RWPE2 (cell line): ENCODE data around the gene ZDHHC8.

Experiments
- ATAC-seq: fragments of 200-7000 bp; cut with Tn5 transposase; 3 replicates; pipeline ENCODE4 v1.9.1; 2021; ENCODE audit warnings: low read depth
- DNase-seq: peaks from one replicate; pipeline ENCODE4 v3.0.0-alpha.2; 2020; ENCODE audit warnings: low spot score
- H3K27ac ChIP-seq: fragments of 450-650 bp; 2 replicates; pipeline ENCODE4 v1.5.1; 2017; ENCODE audit warnings: mild to moderate bottlenecking; ENCODE audit not compliant: poor library complexity, severe bottlenecking
- H3K27me3 ChIP-seq: fragments of 250-450 bp; sonication (Bioruptor Pico); 2 replicates; pipeline ENCODE4 v1.5.1; 2021; ENCODE audit warnings: mild to moderate bottlenecking, moderate library complexity; ENCODE audit not compliant: insufficient read depth, poor library complexity, severe bottlenecking
- H3K36me3 ChIP-seq: fragments of 250-450 bp; sonication (Bioruptor Pico); 2 replicates; pipeline ENCODE4 v1.5.1; 2020; ENCODE audit warnings: low read depth, mild to moderate bottlenecking, moderate library complexity
- H3K4me1 ChIP-seq: fragments of 250-450 bp; sonication (Bioruptor Pico); 2 replicates; pipeline ENCODE4 v1.5.1; 2021; ENCODE audit warnings: mild to moderate bottlenecking, moderate library complexity; ENCODE audit not compliant: insufficient read depth, poor library complexity, severe bottlenecking
- H3K4me3 ChIP-seq: fragments of 250-450 bp; sonication (Bioruptor Pico); 2 replicates; pipeline ENCODE4 v1.5.1; 2021; ENCODE audit warnings: mild to moderate bottlenecking, moderate library complexity; ENCODE audit not compliant: severe bottlenecking
- H3K9me3 ChIP-seq: fragments of 250-450 bp; sonication (Bioruptor Pico); 2 replicates; pipeline ENCODE4 v1.5.1; 2021; ENCODE audit warnings: mild to moderate bottlenecking, moderate library complexity; ENCODE audit not compliant: severe bottlenecking
- TF ChIP-seq, protein P1 (sequence below): fragments of 450-650 bp; IDR thresholded peaks from one replicate; pipeline ENCODE4 v1.5.1; 2017; ENCODE audit warnings: mild to moderate bottlenecking, moderate library complexity; ENCODE audit not compliant: poor library complexity, severe bottlenecking

ZDHHC8 gene

DNA sequence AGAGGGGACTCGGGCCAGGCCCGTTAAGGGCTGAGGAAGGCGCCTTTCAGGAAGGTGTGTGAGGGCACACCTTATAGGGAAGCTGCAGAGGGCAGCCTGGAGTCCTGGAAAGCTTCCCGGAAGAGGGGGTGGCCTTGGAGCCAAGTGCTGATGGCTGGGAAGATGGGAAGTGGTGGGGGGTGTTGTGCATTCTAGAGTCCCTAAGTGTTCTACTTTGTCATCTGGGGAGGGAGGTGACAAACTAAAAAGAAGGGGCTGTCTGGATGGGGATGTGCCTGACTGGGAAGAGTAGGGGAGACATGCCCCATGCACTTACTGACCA is 6.8 kb downstream of the ZDHHC8 start:
- TF ChIP-seq, protein P1, sequence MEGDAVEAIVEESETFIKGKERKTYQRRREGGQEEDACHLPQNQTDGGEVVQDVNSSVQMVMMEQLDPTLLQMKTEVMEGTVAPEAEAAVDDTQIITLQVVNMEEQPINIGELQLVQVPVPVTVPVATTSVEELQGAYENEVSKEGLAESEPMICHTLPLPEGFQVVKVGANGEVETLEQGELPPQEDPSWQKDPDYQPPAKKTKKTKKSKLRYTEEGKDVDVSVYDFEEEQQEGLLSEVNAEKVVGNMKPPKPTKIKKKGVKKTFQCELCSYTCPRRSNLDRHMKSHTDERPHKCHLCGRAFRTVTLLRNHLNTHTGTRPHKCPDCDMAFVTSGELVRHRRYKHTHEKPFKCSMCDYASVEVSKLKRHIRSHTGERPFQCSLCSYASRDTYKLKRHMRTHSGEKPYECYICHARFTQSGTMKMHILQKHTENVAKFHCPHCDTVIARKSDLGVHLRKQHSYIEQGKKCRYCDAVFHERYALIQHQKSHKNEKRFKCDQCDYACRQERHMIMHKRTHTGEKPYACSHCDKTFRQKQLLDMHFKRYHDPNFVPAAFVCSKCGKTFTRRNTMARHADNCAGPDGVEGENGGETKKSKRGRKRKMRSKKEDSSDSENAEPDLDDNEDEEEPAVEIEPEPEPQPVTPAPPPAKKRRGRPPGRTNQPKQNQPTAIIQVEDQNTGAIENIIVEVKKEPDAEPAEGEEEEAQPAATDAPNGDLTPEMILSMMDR = no peak
- H3K27ac ChIP-seq = no peak overlapping the region

DNA sequence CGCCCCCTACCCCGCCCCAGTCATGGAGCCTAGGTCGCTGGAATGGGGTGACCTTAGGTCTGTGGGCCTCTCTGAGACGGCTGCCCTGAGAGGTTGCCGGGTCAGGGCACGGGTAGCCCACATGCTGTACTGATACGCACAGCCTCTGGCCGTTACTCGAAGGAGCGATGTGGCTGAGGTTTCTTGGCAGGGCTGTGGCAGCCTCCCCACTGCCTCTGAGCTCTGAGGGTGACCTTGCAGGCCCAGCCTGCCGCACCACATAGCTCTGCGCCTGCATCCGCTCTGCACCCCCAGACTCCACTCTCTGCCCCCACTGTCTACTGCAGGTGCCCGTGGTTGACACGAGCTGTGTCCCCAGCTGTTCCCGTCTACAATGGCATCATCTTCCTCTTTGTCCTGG is 7.3 kb downstream of the ZDHHC8 start:
- DNase-seq (no peak), ATAC-seq (no peak)
- TF ChIP-seq, protein P1 = no peak
- Histone ChIP-seq H3K9me3 (no peaks in the 10 kb centered on the region), H3K27ac (no peak overlapping the region), H3K4me3 (no peak overlapping the region), H3K27me3 (no peaks in the 10 kb centered on the region), H3K4me1 (no peaks in the 10 kb centered on the region), H3K36me3 (no peaks in the 10 kb centered on the region; the same call in 1 of the 2 replicates)

More for the DNA sequence above, 6.8 kb downstream of the ZDHHC8 start:
- no peaks in the 10 kb centered on the region for H3K4me1 ChIP-seq
- no peak overlapping the region for H3K4me3 ChIP-seq
- H3K9me3 ChIP-seq = no peaks in the 10 kb centered on the region
- ATAC-seq (no peak), DNase-seq (no peak)
- no peaks in the 10 kb centered on the region; the same call in 1 of the 2 replicates for H3K36me3 ChIP-seq
- no peaks in the 10 kb centered on the region for H3K27me3 ChIP-seq

DNA sequence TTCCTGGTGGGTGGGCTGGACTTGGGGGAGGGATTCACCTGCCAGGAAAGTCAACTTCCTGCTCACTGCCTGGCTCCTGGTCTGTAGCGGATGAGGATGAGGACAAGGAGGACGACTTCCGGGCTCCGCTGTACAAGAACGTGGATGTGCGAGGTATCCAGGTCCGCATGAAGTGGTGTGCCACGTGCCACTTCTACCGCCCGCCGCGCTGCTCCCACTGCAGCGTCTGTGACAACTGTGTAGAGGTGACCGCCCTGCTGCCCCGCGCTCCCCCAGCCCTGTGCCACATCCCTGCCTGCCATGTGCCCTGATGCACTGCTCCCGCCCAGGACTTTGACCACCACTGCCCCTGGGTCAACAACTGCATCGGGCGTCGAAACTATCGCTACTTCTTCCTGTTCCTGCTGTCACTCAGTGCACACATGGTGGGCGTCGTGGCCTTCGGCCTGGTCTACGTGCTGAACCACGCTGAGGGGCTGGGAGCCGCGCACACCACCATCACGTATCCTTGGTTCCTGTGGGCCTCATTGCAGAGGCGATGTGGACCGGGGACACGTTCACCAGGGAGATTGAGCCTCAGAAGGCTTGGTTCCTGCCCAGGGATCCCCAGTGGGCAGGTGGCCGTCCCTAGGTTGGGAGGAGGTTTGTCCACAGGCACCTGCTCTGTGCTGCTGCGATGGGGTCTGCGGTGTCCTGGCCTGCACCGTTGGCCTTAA is 7.9 kb downstream of the ZDHHC8 start:
- H3K27me3 ChIP-seq = no peaks in the 10 kb centered on the region
- no peak for ATAC-seq
- no peaks in the 10 kb centered on the region for H3K4me1 ChIP-seq
- DNase-seq = no peak
- H3K4me3 ChIP-seq = no peak overlapping the region
- TF ChIP-seq, protein P1 = no peak
- H3K27ac ChIP-seq = no peak overlapping the region
- no peaks in the 10 kb centered on the region for H3K9me3 ChIP-seq
- no peaks in the 10 kb centered on the region; the same call in 1 of the 2 replicates for H3K36me3 ChIP-seq

DNA sequence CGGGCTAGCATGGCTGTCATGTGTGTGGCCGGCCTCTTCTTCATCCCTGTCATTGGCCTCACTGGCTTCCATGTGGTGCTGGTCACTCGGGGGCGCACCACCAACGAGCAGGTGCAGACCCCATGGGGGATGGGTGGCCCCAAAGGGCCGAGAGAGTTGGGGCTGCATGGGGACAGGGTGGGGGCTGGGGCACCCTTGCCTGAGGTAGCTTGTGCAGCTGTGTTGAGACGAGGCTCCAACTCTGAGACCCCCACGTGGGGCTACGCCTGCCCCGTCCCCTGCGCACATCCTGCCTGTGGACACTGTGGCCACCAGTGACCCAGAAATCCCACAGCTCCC is 8.5 kb downstream of the ZDHHC8 start:
- Histone ChIP-seq H3K4me1 (no peaks in the 10 kb centered on the region), H3K9me3 (no peaks in the 10 kb centered on the region), H3K36me3 (no peaks in the 10 kb centered on the region; the same call in 1 of the 2 replicates), H3K27ac (no peak overlapping the region), H3K4me3 (no peak overlapping the region), H3K27me3 (no peaks in the 10 kb centered on the region)
- no peak for ATAC-seq
- TF ChIP-seq, protein P1 = no peak
- no peak for DNase-seq

DNA sequence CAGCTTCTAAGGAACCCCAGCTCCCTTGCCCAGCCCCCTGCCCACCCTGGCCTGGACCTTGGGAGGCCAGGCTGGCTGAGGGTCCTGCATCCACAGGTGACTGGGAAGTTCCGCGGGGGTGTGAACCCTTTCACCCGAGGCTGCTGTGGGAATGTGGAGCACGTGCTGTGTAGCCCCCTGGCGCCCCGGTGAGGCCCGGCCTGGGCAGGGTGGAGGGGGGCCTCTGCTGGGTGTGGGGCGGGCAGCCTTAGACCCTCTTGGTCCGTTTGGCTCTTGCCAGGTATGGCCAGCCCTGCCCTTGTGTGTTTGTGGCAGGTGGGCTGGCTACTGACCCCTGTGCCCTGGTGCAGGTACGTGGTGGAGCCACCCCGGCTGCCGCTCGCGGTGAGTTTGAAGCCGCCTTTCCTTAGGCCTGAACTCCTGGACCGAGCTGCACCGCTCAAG is 8.9 kb downstream of the ZDHHC8 start:
- no peak for ATAC-seq
- H3K9me3 ChIP-seq = no peaks in the 10 kb centered on the region
- H3K4me1 ChIP-seq = no peaks in the 10 kb centered on the region
- no peak overlapping the region for H3K4me3 ChIP-seq
- H3K27ac ChIP-seq = no peak overlapping the region
- DNase-seq = no peak
- TF ChIP-seq, protein P1 = no peak
- H3K36me3 ChIP-seq = no peaks in the 10 kb centered on the region; the same call in 1 of the 2 replicates
- H3K27me3 ChIP-seq = no peaks in the 10 kb centered on the region
